Measurements from ENCODE around the gene C19orf67. TPM values are rescaled to one million over a fixed set of nuclear protein-coding genes. Genes with fewer than 3 reads are reported as not detected.

The C19orf67 gene
- total and polyA plus RNA-seq, 2 of the 13 experiments (the other 11 are each of a cell fraction or from before 2014, with no cell fraction given), result 0.11 to 0.32 TPM

GRCh38 chr19:14091081-14091812 is 5.7 kb upstream of the C19orf67 start (continued):
- no peak for TF ChIP-seq ZNF737 (CRISPR knock-in tag; IDR thresholded peaks at IDR 0.05; ENCODE audit: borderline replicate concordance)
- peak; percentile 74; the same call in 1 of the 2 replicates for TF ChIP-seq ZNF276 (CRISPR knock-in tag; IDR thresholded peaks at IDR 0.05; ENCODE audit: low read depth)
- TF ChIP-seq PRPF4 (IDR thresholded peaks at IDR 0.05; ENCODE audit: low read depth, low read length, poor library complexity, severe bottlenecking), result no peak
- TF ChIP-seq ZNF768 (CRISPR knock-in tag; IDR thresholded peaks at IDR 0.05), result no peak
- no peak for TF ChIP-seq E2F1 (CRISPR knock-in tag; IDR thresholded peaks at IDR 0.05)
- TF ChIP-seq HOXD1 (CRISPR knock-in tag; IDR thresholded peaks at IDR 0.05), result 0 out of 2 replicates have a peak, but pooled peaks have one; percentile 12
- no peak for TF ChIP-seq SMYD3 (CRISPR knock-in tag; IDR thresholded peaks at IDR 0.05)
- TF ChIP-seq KLF11 (CRISPR knock-in tag; IDR thresholded peaks at IDR 0.05), result no peak
- TF ChIP-seq SATB2 (CRISPR knock-in tag; IDR thresholded peaks at IDR 0.05), result no peak
- no peak; the same call in none of the 2 replicates for TF ChIP-seq SAP130 (CRISPR knock-in tag; IDR thresholded peaks at IDR 0.05; ENCODE audit: low read depth)
- TF ChIP-seq ZBTB1 (CRISPR knock-in tag; IDR thresholded peaks at IDR 0.05; ENCODE audit: borderline replicate concordance), result no peak
- TF ChIP-seq SP4 (CRISPR knock-in tag; IDR thresholded peaks at IDR 0.05), result peak; percentile 48; the same call in 1 of the 2 replicates
- TF ChIP-seq GTF2F1 (IDR thresholded peaks at IDR 0.05; ENCODE audit: low read length), result no peak
- TF ChIP-seq REPIN1 (CRISPR knock-in tag; IDR thresholded peaks at IDR 0.05; ENCODE audit: borderline replicate concordance, low read depth), result peak; percentile 50; the same call in 1 of the 2 replicates
- no peak for TF ChIP-seq NPAS2 (CRISPR knock-in tag; IDR thresholded peaks at IDR 0.05; ENCODE audit: borderline replicate concordance)
- 0 out of 2 replicates have a peak, but pooled peaks have one; percentile 29 for TF ChIP-seq ZNF639 (CRISPR knock-in tag; conservative IDR thresholded peaks at IDR 0.05)
- no peak for TF ChIP-seq TEAD2 (CRISPR knock-in tag; IDR thresholded peaks at IDR 0.05)
- TF ChIP-seq ZNF354B (CRISPR knock-in tag; IDR thresholded peaks at IDR 0.05), result peak; percentile 44; the same call in 1 of the 2 replicates
- no peak for TF ChIP-seq ZNF556 (CRISPR knock-in tag; IDR thresholded peaks at IDR 0.05; ENCODE audit: borderline replicate concordance)
- no peak for TF ChIP-seq HNRNPH1 (optimal IDR thresholded peaks at IDR 0.05; ENCODE audit: low read depth, low read length)
- no peak for TF ChIP-seq IKZF5 (CRISPR knock-in tag; IDR thresholded peaks at IDR 0.05)
- peak; percentile 21; the same call in 1 of the 2 replicates for TF ChIP-seq TMF1 (CRISPR knock-in tag; IDR thresholded peaks at IDR 0.05; ENCODE audit: low read depth)
- TF ChIP-seq CSRNP1 (CRISPR knock-in tag; IDR thresholded peaks at IDR 0.05), result 0 out of 2 replicates have a peak, but pooled peaks have one; percentile 40
